CD4-positive, alpha-beta T cell treated with Interleukin-4 for 1 hour (primary cell): ENCODE results near the gene PLSCR4.
"Not testable (repeated sequence)": the region's sequence is repeated elsewhere in the genome, so short reads cannot be mapped to it uniquely, and the experiment has no call there.

Source experiments
- DNase-seq, 2 donors: peaks; one replicate each; pipeline ENCODE4 v3.0.0-alpha.2; 2020 to 2022

PLSCR4 gene, protein sequence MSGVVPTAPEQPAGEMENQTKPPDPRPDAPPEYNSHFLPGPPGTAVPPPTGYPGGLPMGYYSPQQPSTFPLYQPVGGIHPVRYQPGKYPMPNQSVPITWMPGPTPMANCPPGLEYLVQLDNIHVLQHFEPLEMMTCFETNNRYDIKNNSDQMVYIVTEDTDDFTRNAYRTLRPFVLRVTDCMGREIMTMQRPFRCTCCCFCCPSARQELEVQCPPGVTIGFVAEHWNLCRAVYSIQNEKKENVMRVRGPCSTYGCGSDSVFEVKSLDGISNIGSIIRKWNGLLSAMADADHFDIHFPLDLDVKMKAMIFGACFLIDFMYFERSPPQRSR

DNA sequence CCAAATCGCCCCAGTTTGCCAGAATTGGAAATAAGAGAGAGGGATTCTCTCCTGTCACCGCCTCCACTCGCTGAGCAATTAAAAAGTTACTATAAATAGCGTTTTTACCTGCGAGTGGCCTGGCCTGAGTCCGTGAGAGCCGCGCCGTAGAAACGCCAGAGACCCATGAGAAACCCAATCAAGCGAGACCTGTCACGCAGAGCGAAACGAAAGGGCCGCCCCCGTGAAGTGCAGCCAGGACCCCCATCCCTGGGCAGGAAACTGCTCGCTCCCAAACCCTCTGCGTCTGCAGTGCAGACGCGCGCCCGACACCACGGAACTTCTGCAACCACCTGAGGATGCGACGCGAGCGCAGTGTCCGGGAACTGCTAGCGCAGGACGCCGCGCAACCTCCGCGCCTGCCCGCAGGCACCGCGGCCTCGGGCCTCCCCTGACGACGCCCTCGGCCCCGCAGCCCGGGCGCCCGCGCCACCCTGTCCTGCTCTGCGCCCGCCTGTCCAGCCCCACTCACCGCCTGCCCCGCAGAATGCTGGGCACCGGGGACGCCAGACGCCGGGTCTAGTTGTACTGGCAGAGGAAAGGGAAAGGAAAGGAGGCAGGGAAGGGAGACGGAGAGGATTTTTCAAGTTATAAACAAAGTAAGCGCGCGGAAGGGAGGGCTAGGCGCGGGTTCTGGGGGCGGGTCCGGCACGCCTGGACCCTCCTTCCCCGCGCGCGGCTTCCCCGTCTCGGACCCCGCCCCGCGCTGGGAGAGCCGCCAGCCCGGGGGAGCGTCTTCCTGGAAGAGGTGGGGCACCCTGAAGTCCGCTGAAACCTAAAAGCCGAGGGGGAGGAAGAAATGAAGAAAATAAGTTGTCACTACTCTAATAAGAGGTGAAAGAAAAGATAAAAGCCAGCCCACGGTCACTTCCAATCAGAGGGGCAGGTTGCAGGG lies at the start of gene PLSCR4:
Gene PLSCR4, minus strand, starts transcription at position 657 of the 934 bp plus-strand sequence. CDS start 29,034 bp downstream, outside the sequence.
- no peak for DNase-seq

DNA sequence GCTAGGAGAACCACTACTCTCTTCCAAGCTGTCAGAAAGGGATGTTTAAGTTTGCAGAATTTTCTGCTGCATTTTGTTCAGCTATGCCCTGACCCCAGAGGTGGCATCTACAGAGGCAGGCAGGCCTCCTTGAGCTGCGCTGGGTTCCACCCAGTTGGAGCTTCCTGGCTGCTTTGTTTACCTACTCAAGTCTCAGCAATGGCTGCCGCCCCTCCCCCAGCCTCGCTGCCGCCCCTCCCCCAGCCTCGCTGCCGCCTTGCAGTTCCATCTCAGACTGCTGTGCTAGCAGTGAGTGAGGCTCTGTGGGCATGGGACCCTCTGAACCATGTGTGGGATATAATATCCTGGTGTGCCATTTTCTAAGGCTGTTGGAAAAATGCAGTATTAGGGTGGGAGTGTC lies 42.5 kb upstream of the PLSCR4 start:
- DNase-seq: not testable (repeated sequence)

DNA sequence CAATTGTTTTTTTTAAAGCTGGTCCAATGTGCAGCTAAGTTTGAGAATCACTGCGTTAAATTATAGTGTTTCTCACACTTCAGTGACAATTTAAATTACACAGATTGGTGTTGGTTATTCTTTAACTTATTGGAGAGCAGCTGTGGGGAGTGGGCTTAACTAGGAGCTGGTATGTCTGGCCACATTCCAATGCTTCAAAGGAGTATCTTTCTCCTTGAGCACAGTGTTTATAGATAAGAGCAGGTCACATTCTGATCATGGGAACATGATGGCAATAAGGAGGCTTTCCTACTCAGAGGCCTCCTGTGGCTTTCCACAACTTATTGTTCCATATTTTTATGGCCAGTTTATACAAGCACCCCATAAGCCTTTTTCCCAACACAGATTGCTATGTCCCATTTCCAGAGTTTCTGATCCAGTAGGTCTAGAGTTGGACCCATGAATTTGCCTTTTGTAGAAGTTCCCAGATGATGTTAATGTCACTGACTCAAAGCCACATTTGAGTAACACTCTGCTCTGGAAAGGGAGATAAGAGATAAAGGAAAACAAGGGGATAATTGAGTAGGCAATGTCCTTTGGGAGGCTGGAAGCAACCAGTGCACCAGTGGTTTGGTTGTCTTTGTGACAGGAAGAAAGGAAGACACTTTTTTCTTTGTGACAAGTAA lies 33.0 kb upstream of the PLSCR4 start:
- no peak for DNase-seq

DNA sequence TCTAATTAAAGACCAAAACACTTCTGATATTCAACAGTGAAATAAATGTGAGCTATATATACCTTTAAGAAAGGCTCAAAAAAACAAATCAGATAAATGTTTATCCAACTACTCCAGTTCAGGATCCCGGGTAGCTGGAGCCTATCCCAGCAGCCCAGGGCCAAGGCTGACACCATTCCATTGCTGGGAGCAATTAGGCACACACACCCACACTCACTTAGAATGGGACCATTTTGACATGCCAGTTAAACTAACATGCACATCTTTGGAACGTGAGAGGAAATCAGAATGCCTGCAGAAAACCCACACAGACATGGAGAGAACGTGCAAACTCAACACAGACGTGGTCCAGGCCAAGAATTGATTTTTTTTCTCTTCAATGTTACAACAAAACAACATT lies 30.0 kb upstream of the PLSCR4 start:
- DNase-seq: no peak

GRCh38 chr3:146279951-146280350 lies 29.0 kb upstream of the PLSCR4 start:
- no peak for DNase-seq

DNA sequence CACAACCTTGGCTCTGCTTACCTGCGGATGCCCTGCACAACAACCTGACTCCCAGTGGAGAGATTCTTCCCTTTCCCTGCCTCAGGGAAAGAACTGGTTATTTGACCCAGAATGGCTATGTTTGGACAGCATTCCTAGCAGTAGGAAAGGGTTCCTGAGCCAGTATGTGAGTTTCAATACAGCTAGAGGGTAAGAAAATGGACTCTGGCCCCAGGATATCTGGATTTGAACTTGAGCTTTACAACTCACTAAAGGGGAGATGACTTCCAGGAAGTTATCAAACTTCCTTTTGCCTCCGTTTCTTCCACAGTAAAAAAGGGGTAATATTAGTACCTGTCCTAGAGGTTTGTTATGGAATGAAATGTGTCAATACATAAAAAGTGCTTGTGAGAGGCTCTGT lies 28.1 kb upstream of the PLSCR4 start:
- no peak for DNase-seq

DNA sequence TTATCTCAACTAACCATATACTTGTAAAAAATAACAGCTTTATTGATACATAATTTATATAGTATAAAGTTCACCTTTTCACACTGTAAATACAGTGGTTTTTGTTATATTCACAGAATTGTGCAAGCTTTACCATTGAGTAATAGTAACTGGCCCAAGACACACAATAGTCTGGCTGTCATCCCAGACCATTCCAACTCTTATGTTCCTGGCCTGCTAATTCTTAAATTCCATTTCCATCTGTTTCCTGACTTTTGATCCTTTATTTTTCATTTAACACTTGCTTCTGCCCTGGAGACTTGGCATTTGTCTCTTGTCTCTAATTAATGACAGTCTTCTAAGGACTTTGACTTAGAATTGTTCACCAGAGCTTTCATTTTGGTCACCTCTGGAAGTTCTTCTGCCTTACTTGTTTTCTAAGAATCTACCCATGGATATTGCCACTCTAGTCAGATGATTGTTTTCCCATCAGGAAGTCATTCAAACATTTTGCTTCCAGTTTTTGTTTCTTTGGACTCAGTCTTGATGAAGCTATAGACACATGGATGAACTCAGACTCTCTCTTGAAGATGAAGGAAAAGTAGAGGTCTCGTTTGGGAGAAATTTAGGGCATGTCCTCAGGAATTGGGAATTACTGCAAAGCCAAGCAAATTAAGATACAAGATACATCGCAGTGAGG lies 27.2 kb upstream of the PLSCR4 start:
- DNase-seq: no peak

DNA sequence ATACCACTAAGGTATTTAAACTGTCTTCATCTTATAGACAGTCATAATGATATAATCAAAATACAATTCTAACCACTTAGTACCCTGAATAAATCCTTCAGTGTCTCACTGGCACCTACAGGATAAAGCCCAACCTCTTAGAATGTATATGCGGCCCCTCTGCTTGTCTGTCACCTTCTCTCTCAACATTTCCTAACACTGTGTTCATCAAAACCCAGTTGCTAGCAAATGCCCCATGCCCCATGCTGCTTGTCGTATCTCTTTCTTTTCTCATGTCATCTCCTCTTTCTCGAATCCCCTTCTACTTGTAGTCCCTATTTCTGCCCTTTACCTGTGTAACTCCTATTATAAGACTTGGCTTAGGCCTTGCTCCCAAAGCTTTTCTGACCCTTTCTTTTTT lies 24.6 kb upstream of the PLSCR4 start:
- no peak for DNase-seq

GRCh38 chr3:146274833-146275232 lies 23.9 kb upstream of the PLSCR4 start:
- no peak for DNase-seq

DNA sequence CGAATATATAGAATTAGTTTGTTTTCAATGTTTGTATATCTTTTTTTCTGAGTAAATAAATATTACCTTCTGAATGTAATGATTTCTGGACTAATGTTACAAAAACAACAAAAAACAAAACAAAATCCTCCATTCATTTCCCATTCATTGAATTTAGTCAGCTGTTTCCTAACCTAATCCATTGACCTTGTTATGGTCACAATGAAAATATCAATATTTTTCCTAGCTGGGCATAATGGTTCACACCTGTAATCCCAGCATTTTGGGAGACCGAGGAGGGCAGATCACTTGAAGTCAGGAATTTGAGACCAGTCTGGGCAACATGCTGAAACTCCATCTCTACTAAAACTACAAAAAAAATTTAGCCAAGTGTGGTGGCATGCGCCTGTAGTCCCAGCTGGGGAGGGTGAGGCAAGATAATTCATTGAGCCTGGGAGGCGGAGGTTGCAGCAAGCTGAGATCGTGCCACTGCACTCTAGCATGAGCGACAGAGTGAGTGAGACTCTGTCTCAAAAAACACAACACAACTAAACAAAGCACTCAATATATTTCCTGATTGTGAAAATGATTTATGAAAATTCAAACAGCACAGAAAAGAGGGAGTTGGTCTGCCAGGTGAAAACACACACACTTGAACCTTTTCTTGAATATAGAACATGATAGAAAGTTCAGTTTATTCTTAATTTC lies 23.0 kb upstream of the PLSCR4 start:
- DNase-seq: no peak

GRCh38 chr3:146271180-146271579 lies 20.3 kb upstream of the PLSCR4 start:
- no peak for DNase-seq

GRCh38 chr3:146269271-146269670 lies 18.4 kb upstream of the PLSCR4 start:
- no peak for DNase-seq

- no peak for DNase-seq
Observed at GRCh38 chr3:146268535-146269219, 17.8 kb upstream of the PLSCR4 start.

- no peak for DNase-seq
Observed at GRCh38 chr3:146265720-146266119, 14.8 kb upstream of the PLSCR4 start.

DNA sequence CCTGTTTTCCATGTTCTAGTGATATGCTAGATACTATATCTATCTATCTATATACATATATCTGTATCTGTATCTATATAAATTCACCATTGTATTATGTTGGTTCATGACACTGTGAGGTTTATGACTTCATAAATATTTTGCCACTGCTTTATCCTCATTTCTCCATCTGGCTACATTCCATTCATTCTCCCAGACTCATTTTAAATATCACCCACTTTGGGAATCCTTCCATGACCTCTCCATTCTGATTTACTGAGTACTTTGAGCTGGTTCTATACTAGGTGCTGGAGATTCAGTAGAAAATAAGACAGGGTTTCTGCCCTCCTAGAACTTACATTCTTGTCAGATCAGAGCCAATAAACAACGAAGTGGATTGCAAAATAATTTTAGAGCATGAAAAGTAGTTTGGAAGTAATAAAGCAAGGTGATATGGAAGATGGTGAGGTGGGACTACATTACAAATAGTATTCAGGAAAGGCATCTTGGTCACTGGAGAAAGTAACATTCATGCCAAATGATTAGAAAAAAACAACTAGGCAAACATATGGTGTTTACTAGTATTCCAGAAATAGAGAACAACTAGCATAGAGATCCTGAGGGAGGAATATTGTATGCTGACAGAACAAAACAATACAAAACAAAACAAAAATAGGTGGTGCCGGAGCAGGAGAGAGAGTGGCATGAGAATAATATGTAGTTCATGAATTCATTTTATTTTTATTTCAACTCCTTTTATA lies 11.6 kb upstream of the PLSCR4 start:
- no peak for DNase-seq

DNA sequence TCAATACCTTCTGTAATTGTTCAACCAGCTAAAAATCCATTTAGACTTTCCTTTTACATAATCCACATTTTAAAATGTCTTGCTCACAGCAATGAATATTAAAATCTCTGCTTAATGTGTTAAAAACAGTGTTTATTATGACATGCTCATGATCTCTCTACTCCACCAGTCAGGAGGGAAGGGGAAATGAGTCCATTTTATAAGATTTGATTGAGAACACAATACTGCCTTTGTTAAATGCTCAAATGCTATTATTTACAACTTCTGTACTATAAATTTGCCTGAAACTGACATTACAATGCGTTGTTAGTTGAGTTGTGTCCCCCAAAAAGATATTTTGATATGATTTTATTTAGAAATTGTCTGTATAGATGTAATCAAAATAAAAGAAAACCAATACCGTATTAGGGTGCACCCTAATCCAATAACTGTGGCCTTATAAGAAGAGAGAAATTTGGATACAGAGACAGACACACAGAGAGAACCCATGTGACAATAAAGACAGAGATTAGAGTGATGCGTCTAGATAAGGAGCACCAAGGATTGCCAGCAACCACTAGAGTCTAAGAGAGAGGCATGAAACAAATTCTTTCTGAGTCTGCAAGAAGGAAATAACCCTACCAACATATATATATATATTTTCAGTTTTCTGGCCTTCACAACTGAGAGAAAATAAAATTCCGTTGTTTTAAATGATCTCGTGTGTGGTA lies 9.1 kb upstream of the PLSCR4 start:
- DNase-seq: no peak

DNA sequence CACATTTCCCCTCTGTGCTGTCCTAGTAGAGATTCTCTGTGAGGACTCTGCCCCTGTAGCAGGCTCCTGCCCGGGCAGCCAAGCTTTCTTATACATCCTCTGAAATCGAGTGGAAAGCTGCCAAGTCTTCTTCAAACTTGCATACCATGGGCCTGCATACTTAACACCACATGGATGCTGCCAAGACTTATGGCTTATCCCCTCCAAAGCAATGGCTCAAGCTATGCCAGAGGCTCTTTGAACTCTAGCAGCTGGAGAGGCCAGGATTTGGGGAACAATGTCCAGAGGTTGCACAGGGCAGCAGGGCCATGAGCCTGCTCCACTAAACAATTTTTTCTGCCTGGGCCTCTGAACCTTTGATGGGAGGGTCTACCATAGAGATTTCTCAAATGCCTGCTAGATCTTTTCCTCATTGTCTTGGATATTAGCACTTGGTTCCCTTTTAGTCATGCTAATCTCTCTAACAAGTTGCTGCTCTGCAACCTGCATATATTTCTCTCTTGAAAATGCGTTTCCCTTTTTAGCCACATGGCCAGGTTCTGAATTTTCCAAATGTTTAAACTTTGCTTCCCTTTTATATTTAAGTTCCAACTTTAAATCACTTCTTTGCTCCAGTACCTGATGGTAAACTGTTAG lies 6.1 kb upstream of the PLSCR4 start:
- no peak for DNase-seq

DNA sequence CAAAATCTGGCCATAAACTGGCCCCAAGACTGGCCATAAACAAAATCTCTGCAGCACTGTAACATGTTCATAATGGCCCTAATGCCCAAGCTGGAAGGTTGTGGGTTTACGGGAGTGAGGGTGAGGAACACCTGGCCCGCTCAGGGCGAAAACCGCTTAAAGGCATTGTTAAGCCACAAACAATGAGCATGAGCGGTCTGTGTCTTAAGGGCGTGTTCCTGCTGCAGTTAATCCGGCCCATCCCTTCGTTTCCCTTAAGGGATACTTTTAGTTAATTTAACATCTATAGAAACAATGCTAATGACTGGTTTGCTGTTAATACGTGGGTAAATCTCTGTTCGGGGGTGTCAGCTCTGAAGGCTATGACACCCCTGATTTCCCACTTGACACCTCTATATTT lies 1.5 kb upstream of the PLSCR4 start:
- not testable (repeated sequence) for DNase-seq

DNA sequence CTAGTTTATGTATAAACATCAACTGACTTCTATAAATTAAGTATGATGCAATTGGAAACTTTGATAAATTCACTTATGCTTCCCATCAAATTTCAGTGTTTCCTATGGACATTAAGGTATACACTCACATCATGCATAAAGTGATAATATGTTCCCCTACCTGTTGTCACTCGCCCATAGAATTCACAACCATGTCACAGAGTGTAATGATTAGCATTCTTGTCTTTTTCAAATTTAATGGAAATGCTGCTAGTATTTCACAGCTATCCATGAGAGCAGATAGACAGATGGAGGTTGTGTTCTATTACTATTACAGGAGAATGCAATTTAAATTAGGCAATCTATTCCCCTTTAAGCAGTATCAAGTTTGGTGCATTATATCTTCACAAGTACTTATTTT lies 984 bp downstream of the PLSCR4 start:
- DNase-seq: no peak

DNA sequence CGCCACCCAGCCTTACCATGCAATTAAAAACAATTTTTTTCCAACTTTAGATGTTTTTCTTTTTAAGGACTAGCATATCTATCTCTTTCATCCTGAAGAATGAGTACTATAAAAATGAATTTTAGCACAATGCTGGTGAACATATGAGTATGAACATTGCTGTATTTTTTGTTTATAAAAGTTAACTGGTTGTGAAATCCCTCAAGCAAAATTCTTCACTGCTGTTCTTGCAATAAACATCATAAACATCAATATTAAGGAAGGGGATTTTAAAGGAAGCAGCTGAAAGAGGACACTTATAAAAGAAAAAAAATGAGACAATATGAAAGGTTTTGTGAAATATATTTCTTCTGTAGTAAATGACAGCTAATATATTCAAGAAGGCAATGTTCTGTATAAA lies 3.0 kb downstream of the PLSCR4 start:
- no peak for DNase-seq
